Osteocyte (in vitro differentiated cells): ENCODE data around the gene ITPKB. TPM values are rescaled to one million over a fixed set of nuclear protein-coding genes. Genes with fewer than 3 reads are reported as not detected.

Experiments
- DNase-seq: peaks from one replicate; pipeline ENCODE4 v3.0.0; 2021; ENCODE audit warnings: mixed read lengths; ENCODE audit not compliant: unreplicated experiment; ENCODE audit errors: extremely low spot score
- H3K27ac Mint-ChIP-seq: one replicate; pipeline ENCODE4 v1.8.0; 2021; ENCODE audit warnings: mild to moderate bottlenecking, mixed read lengths; ENCODE audit not compliant: unreplicated experiment
- H3K27me3 Mint-ChIP-seq: one replicate; pipeline ENCODE4 v1.8.0; 2021; ENCODE audit warnings: mixed read lengths; ENCODE audit not compliant: unreplicated experiment
- H3K36me3 Mint-ChIP-seq: one replicate; pipeline ENCODE4 v1.8.0; 2021; ENCODE audit warnings: mixed read lengths; ENCODE audit not compliant: unreplicated experiment
- H3K4me1 Mint-ChIP-seq: one replicate; pipeline ENCODE4 v1.8.0; 2021; ENCODE audit warnings: mixed read lengths; ENCODE audit not compliant: unreplicated experiment
- H3K4me3 Mint-ChIP-seq: one replicate; pipeline ENCODE4 v1.8.0; 2021; ENCODE audit warnings: mild to moderate bottlenecking, moderate library complexity, mixed read lengths; ENCODE audit not compliant: unreplicated experiment
- H3K9me3 Mint-ChIP-seq: one replicate; pipeline ENCODE4 v1.8.0; 2021; ENCODE audit warnings: mixed read lengths; ENCODE audit not compliant: unreplicated experiment
- CTCF ChIP-seq: fragments of 200-600 bp; sonication (generic); IDR thresholded peaks from 2 replicates; pipeline ENCODE4 v1.5.0; 2021; ENCODE audit warnings: antibody characterized with exemption, mild to moderate bottlenecking, moderate library complexity
- total RNA-seq: library from RNA; stranded (reverse); gene quantifications from 2 replicates; pipeline ENCODE4 v1.2.1, GENCODE V29; 2021

ITPKB gene
- total RNA-seq, 1 donor from 2014 or later = 28.3 TPM

- H3K27ac Mint-ChIP-seq = no peak overlapping the region
- peak; percentile 26 for TF ChIP-seq CTCF
- DNase-seq = no peak
- H3K4me1 Mint-ChIP-seq = no peaks in the 10 kb centered on the region
- H3K9me3 Mint-ChIP-seq = no peaks in the 10 kb centered on the region
- H3K4me3 Mint-ChIP-seq = no peak overlapping the region
- H3K36me3 Mint-ChIP-seq = peaks cover 17% of the 10 kb centered on the region
- H3K27me3 Mint-ChIP-seq = no peaks in the 10 kb centered on the region
Measured at GRCh38 chr1:226637147-226637935, 101.7 kb downstream of the ITPKB start.

- no peak for TF ChIP-seq CTCF
- peaks cover 15% of the 10 kb centered on the region for H3K36me3 Mint-ChIP-seq
- H3K4me1 Mint-ChIP-seq = no peaks in the 10 kb centered on the region
- H3K9me3 Mint-ChIP-seq = no peaks in the 10 kb centered on the region
- no peak overlapping the region for H3K4me3 Mint-ChIP-seq
- DNase-seq = no peak
- no peak overlapping the region for H3K27ac Mint-ChIP-seq
- H3K27me3 Mint-ChIP-seq = no peaks in the 10 kb centered on the region
Measured at GRCh38 chr1:226636847-226637096, 102.3 kb downstream of the ITPKB start.

- no peak for DNase-seq
- TF ChIP-seq CTCF = no peak
- Mint-ChIP-seq H3K27ac (no peak overlapping the region), H3K4me1 (no peaks in the 10 kb centered on the region), H3K9me3 (no peaks in the 10 kb centered on the region), H3K36me3 (peaks cover 18% of the 10 kb centered on the region), H3K27me3 (no peaks in the 10 kb centered on the region), H3K4me3 (no peak overlapping the region)
Measured at GRCh38 chr1:226635456-226635941, 103.6 kb downstream of the ITPKB start.

GRCh38 chr1:226634611-226635246, 104.4 kb downstream of the ITPKB start:
- Mint-ChIP-seq H3K9me3 (no peaks in the 10 kb centered on the region), H3K4me1 (no peaks in the 10 kb centered on the region), H3K36me3 (peaks cover 16% of the 10 kb centered on the region), H3K27ac (no peak overlapping the region), H3K4me3 (no peak overlapping the region), H3K27me3 (no peaks in the 10 kb centered on the region)
- TF ChIP-seq CTCF = no peak
- no peak for DNase-seq

DNA sequence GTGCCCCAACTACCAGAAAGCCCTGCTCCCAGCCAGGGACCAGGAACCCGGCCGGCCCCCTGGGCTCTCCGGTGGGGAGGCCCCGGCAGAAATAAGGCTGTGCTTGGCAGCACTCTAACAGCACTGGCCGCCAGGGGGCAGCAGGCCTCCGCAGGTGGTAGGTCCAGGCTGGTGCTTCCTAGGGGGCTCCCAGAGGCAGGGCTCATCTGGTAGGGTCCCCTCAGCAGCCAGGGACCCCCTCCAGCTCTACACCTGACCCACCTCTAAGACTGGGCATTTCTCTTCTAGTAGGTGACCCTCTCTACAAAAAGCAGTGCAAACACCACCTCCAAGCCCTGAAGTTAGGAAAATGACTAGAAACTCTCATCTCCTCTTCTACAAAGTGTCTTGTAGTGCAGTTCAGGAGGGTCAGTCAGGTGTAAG, 104.9 kb downstream of the ITPKB start:
- TF ChIP-seq CTCF = peak; percentile 99
- Mint-ChIP-seq H3K36me3 (peaks cover 12% of the 10 kb centered on the region), H3K27ac (no peak overlapping the region), H3K4me1 (no peaks in the 10 kb centered on the region), H3K4me3 (no peak overlapping the region), H3K9me3 (no peaks in the 10 kb centered on the region), H3K27me3 (no peaks in the 10 kb centered on the region)
- DNase-seq = peak; percentile 92
